ENCODE results near the gene STRAP.
"Not testable (repeated sequence)": the region's sequence is repeated elsewhere in the genome, so short reads cannot be mapped to it uniquely, and the experiment has no call there.

The STRAP gene

GRCh38 chr12:15918066-15918465 is 35.9 kb downstream of the STRAP start:
- in situ Hi-C loops (cut with MboI; ENCODE audit: low sequenced_read_pairs) = no loop called here

GRCh38 chr12:15919418-15919817 is 37.2 kb downstream of the STRAP start:
- in situ Hi-C loops (cut with MboI; ENCODE audit: low sequenced_read_pairs) = no loop called here

- in situ Hi-C loops (cut with MboI; ENCODE audit: low sequenced_read_pairs) = no loop called here
Observed at GRCh38 chr12:15924956-15925355, 42.8 kb downstream of the STRAP start.

DNA sequence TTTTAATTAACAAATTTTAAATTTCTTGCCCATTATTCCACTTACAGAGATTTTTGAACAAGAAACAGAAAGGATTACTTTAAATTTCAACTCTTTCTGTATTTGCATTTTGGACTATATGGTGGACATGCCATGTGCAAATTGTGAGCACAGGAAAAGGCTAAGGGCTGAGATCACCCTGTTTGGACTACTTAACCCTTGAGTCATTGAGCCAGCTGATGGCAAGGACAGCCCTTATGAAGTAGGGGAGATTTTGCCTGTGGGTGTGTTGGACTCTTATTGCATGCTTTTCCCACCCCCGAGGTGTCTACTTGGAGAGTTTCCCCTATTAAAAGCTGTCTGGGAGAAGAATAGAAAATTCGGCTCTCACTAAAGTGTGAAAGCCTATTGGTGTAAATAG is 46.2 kb downstream of the STRAP start:
- in situ Hi-C loops (cut with MboI; ENCODE audit: low sequenced_read_pairs) = no loop called here

GRCh38 chr12:15928870-15929571 is 46.8 kb downstream of the STRAP start:
- in situ Hi-C loops (cut with MboI; ENCODE audit: low sequenced_read_pairs) = no loop called here

GRCh38 chr12:15931590-15932053 is 49.4 kb downstream of the STRAP start:
- in situ Hi-C loops (cut with MboI; ENCODE audit: low sequenced_read_pairs) = no loop called here

GRCh38 chr12:15932327-15932726 is 50.1 kb downstream of the STRAP start:
- in situ Hi-C loops (cut with MboI; ENCODE audit: low sequenced_read_pairs) = no loop called here

DNA sequence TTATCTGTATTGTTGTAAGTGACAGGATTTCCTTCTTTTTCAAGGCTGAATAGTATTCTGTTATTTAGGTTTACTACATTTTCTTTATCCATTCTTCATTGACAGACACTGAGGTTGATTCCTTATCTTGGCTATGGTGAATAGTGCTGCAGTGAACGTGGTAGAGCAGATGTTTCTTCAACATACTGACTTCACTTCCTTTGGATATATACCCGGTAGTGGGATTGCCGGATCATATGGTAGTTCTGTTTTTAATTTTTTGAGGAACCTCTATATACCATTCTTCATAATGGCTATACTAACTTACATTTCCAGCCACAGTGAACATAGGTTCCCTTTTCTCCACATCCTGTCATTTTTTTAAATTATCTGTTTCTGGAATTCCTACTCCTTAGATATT is 50.8 kb downstream of the STRAP start:
- in situ Hi-C loops (cut with MboI; ENCODE audit: low sequenced_read_pairs) = no loop called here

- in situ Hi-C loops (cut with MboI; ENCODE audit: low sequenced_read_pairs) = no loop called here
Observed at GRCh38 chr12:15933751-15934150, 51.6 kb downstream of the STRAP start.

DNA sequence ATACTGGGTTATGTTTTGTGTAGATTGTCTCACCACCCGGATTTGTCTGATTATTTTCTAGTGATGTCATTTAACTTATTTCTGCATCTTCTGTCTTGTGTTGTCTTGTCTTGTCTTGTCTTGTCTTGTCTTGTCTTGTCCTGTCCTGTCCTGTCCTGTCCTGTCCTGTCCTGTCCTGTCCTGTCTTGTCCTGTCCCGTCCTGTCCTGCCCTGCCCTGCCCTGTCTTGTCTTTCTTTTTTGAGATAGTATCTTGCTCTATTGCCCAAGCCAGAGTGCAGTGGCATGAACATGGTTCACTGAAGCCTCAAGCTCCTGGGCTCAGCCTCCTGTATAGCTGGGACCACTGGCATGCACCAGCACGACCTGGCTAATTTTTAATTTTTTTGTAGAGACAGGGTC is 54.6 kb downstream of the STRAP start:
- in situ Hi-C loops (cut with MboI; ENCODE audit: low sequenced_read_pairs) = no loop called here

GRCh38 chr12:15937902-15938301 is 55.7 kb downstream of the STRAP start:
- in situ Hi-C loops (cut with MboI; ENCODE audit: low sequenced_read_pairs) = no loop called here

GRCh38 chr12:15939111-15939510 is 56.9 kb downstream of the STRAP start:
- in situ Hi-C loops (cut with MboI; ENCODE audit: low sequenced_read_pairs) = no loop called here

- in situ Hi-C loops (cut with MboI; ENCODE audit: low sequenced_read_pairs) = no loop called here
Observed at GRCh38 chr12:15942475-15942874, 60.3 kb downstream of the STRAP start.

- in situ Hi-C loops (cut with MboI; ENCODE audit: low sequenced_read_pairs) = not testable (repeated sequence)
Observed at GRCh38 chr12:15943519-15943918, 61.3 kb downstream of the STRAP start.

- in situ Hi-C loops (cut with MboI; ENCODE audit: low sequenced_read_pairs) = not testable (repeated sequence)
Observed at GRCh38 chr12:15948461-15948860, 66.3 kb downstream of the STRAP start.
